Vagina (tissue), 2 donors: Measurements from ENCODE around the gene MBD3L1.

Experiments used
- CTCF ChIP-seq, 3 experiments: fragments of 450-650 bp in 2 of 3; fragments of 200-600 bp in 1 of 3; sonication (generic) in 1 of 3; IDR thresholded peaks; one replicate each; pipeline ENCODE4 v1.5.1; 2017 to 2019; ENCODE audit warnings: antibody characterized with exemption in 3 of 3, mild to moderate bottlenecking in 2 of 3, moderate library complexity in 2 of 3
- POLR2A ChIP-seq, 2 donors: fragments of 450-650 bp; IDR thresholded peaks; one replicate each; pipeline ENCODE4 v1.6.1; 2017; ENCODE audit warnings: antibody characterized with exemption in 2 of 2, mild to moderate bottlenecking in 2 of 2, moderate library complexity in 2 of 2
- POLR2AphosphoS5 ChIP-seq, 2 donors: sonication (generic); formaldehyde crosslinking; IDR thresholded peaks; one replicate each; pipeline ENCODE4 v1.9.0; 2017; ENCODE audit warnings: antibody characterized with exemption in 2 of 2, mild to moderate bottlenecking in 2 of 2, low read depth in 1 of 2; ENCODE audit not compliant: insufficient read depth in 1 of 2

GRCh38 chr19:8814176-8814575 lies 18.0 kb upstream of the MBD3L1 start:
- TF ChIP-seq CTCF (IDR thresholded peaks at IDR 0.05) (no peak), POLR2AphosphoS5 (IDR thresholded peaks at IDR 0.05; ENCODE audit: insufficient read depth in 1 of 2, low read depth in 1 of 2) (no peak), POLR2A (IDR thresholded peaks at IDR 0.05) (no peak)
